Ramos (cell line): ENCODE data around the gene PORCN.

Experiments used
- in situ Hi-C: fragments of 300-500 bp; cut with MboI; formaldehyde crosslinking; loops from one replicate; pipeline ENCODE4 v1.14.3; 2022; ENCODE audit warnings: low sequenced_read_pairs; ENCODE audit not compliant: unreplicated experiment

PORCN gene

GRCh38 chrX:48475774-48476577 is 32.8 kb upstream of the PORCN start, which contains the start of gene FTSJ1:
TSS of gene FTSJ1 (plus strand) at chrX:48476199. CDS start at chrX:48478048, 1,849 bp downstream.
- in situ Hi-C loops, result no loop called here

DNA sequence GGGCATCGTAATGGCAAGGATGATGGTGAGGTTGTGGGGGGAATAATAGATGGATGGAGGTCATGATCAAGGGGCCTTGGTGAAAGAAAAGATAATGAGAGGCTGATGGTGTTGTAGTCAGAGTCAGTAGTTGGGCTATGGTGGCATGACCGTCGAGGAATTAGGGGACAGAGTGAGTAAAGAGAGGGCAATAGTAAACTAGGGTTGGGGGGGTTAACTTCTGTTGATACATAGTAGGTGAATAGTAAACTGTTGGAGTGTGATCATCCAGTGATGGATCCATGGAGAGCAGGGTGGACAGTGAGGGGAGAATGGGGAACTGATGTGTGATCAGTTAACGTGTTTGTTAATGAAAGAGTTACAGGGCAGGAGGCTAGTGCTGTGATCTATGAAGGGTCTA is 31.9 kb upstream of the PORCN start:
- in situ Hi-C loops, result no loop called here

DNA sequence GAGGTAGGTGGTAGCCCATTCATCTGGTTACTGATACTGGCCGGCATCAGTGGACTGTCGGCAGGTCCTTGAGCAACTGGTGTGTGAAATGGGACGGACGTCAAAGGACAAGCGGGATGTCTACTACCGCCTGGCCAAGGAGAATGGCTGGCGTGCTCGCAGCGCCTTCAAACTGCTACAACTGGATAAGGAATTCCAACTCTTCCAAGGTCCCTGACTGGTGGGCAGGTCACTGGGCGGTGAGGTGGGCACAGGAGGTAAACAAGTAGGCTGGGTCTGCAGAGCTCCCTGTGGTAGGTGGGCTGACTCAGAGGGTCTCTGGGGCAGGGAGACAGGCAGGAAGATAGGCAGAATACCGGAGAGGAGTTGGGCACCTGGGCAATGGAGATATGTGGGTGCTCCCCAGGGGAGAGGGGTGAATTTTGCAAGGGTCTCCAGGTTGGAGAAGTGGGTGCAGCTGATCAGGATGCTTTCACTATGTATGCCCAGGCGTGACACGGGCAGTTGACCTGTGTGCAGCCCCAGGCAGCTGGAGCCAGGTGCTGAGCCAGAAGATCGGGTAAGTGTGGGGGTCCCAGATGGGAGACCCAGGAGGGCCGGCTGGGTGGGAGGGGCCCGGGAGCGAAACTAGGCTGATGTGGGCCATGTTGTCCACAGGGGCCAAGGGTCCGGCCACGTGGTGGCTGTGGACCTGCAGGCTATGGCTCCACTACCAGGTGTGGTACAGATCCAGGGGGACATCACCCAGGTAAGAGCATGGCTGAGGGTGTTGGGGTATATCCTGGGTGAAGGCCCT is 30.6 kb upstream of the PORCN start:
- in situ Hi-C loops, result no loop called here

GRCh38 chrX:48478806-48479205 is 30.0 kb upstream of the PORCN start:
- in situ Hi-C loops, result no loop called here

GRCh38 chrX:48480142-48480541 is 28.6 kb upstream of the PORCN start:
- in situ Hi-C loops, result no loop called here

DNA sequence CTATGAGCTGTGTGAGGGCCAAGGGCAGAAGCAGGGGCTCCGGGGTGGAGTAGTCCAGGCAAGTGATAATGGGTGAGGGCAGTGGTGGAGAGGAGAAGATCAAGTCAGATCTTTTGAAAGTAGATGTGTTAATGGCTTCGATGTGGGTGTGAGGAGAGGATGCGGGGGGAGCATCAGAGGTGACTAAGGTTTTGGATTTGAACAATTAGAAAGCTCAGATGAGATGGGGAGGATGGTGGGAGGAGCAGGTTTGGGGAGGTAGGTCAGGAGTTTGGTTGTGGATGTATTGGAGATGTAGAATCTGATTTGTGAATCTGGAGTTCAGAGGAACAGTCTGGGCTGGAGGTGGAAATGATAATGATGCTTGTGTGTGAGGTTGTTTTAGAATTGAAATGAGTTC is 28.2 kb upstream of the PORCN start:
- in situ Hi-C loops, result no loop called here

- in situ Hi-C loops, result no loop called here
Observed at GRCh38 chrX:48482526-48482925, 26.3 kb upstream of the PORCN start.

GRCh38 chrX:48487362-48487798 is 21.4 kb upstream of the PORCN start:
- in situ Hi-C loops, result no loop called here

DNA sequence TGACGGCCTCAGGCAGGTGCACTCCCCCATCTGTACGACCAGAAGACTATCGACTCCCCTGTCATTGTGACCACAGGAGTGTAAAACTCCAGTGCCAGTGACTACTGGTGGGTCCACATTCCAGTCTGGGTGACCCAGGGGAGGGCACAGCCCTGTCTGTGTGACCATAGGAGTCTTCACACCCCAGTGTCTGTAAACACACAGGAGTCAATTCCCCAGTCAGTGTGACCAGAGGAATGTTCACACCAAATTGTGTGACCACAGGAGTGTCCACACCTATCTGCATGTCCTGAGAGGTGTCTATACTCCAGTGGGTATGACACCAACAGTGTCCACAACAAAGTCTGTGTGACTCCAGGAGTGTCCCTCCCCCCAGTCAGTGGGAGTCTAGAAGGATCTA is 20.8 kb upstream of the PORCN start:
- in situ Hi-C loops, result no loop called here

DNA sequence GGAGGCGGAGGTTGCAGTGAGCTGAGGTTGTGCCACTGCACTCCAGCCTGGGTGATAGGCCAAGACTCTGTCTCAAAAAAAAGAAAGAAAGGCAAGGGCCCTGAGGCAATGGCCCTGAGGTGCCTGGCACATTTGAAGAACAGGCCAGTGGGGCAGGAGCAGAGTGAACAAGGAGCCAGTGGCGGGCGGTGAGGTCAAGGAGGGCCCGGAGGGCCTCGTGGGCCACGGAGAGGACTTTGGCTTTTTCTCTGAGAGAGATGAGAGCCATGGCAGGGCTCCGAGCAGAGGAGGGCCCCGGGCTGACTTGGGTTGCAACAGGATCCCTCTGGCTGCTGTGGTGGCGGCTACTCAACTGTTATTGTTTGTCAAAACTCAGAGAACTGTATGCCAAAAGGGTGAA is 19.5 kb upstream of the PORCN start:
- in situ Hi-C loops, result no loop called here

DNA sequence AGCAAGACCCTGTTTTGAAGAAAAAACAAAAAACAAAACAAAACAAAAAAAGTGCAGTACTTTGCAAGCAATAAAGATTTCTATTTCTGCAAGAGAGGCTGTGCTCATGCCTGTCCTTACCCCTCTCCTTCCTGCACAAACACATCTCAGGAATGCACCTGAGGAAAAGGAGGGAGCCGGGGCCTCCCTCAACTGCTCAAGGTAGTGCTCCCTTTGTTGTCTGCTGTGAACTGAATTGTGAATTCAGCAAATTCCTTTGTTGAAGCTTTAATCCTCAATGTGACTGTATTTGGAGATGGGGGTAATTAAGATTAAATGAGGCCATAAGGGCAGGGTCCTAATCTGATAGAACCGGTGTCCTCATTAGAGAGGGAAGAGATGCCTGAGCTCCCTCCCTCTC is 18.9 kb upstream of the PORCN start:
- in situ Hi-C loops, result no loop called here

GRCh38 chrX:48490661-48491060 is 18.1 kb upstream of the PORCN start:
- in situ Hi-C loops, result no loop called here

GRCh38 chrX:48491809-48492208 is 17.0 kb upstream of the PORCN start:
- in situ Hi-C loops, result no loop called here

- in situ Hi-C loops, result no loop called here
Observed at GRCh38 chrX:48492293-48492910, 16.4 kb upstream of the PORCN start.

DNA sequence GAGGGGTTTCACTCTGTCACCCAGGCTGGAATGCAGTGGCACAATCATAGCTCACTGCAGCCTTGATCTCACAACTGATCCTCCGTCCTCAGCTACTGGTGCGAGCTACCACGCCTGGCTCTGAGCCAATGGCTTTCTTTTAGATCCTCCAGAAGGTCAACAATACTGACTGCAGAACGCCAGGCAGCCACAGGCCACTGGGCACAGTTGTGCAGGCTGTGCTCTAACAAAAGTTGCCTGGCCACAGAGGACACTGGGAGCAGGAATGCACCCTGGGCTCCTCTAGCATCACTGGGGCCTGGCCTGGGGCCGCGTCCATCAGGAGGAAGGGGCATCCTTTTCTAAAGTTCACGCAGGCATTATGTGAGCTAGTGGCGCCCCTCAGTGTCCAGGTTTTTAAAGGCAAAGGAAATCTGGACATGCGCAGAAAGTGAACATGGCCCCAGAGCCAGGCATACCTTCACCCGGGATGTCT is 14.9 kb upstream of the PORCN start:
- in situ Hi-C loops, result no loop called here

DNA sequence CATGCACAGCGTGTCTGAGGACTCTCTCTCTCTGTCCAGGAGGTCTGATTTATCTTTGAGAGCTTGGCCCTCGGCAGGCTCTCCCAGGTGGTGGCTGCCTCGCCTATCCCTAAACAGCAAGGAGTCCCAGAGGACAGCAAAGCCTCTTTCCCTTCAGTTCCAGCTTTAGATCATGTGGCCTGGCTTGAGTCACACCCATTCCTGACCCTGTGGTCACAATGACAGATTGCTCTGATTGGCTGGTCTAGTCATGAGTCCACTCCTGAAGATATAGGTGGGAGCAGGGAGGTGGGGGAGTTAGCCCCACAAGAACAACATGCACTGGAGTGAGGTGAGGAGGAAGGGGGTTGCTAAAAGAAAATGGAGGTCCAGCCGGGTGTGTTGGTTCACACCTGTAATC is 12.1 kb upstream of the PORCN start:
- in situ Hi-C loops, result no loop called here

- in situ Hi-C loops, result no loop called here
Observed at GRCh38 chrX:48497871-48498270, 10.9 kb upstream of the PORCN start.

DNA sequence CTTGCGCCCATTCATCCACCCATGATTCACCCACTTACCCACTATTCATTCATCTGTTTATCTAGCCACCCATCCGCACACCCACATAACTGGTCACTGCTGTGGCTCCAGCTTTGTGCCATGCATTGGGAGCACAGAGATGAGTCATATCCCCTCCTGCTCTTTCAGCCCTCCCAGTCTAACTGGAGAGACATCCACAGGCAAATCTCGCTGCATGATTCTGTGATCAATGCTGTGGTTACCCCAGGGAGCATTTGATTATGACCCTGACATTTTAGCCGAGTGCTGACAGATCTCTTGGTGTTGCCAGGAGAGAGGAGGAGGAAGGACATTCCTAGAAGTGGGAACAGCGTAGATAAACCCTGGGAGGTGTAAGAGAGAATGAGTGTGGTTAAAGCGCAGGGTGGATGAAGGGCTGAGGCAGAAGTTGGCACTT is 10.4 kb upstream of the PORCN start:
- in situ Hi-C loops, result no loop called here

GRCh38 chrX:48504261-48504660 is 4.5 kb upstream of the PORCN start:
- in situ Hi-C loops, result loop anchor here (25.0 kb wide), 1 partner anchor 417 kb away; no protein-coding TSS in a partner anchor

DNA sequence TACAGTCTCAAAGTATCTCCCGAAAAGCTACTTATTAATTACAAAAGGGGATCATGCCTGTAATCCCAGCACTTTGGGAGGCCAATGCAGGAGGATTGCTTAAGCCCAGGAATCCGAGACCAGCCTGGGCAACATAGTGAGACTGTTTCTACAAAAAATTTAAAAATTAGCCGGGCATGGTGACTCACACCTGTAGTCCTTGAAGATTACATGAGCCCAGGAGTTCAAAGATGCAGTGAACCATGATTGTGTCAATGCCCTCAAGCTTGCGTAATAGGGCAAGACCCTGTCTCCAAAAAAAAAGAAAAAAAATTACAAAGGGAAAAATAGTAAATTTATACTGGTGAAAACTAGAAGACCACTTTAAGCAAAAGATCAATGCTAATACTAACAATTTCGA is 3.3 kb upstream of the PORCN start:
- in situ Hi-C loops, result loop anchor here (25.0 kb wide), 1 partner anchor 418 kb away; no protein-coding TSS in a partner anchor

DNA sequence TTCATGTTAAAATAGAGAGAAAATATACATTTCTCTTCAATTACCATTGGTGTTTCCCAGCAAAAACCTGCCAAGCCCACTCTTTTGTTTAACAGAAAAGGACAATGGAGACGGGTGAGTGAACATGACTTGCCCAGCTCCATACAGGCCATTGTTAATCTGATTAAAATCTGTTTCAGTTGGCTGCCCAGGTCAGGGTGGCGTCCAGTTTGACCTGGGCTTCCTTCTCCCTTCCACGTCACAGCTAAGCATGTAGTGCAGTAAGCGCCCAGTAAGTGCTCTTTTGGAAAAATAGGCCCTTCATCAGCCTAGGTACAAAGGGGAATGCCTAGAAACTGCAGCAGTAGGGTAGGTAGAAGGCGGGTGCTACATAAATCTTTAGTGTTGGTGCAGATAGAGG is 1.5 kb upstream of the PORCN start:
- in situ Hi-C loops, result loop anchor here (25.0 kb wide), 1 partner anchor 420 kb away; no protein-coding TSS in a partner anchor
